ENCODE data around the gene SF3A2. TPM values are rescaled to one million over a fixed set of nuclear protein-coding genes. Genes with fewer than 3 reads are reported as not detected.
A peak's percentile ranks its signal among the peaks of the same experiment; 100 is the strongest.

SF3A2 gene
- total and polyA plus RNA-seq, 2 experiments from 2014 or later, result 21.2 to 75.3 TPM

DNA sequence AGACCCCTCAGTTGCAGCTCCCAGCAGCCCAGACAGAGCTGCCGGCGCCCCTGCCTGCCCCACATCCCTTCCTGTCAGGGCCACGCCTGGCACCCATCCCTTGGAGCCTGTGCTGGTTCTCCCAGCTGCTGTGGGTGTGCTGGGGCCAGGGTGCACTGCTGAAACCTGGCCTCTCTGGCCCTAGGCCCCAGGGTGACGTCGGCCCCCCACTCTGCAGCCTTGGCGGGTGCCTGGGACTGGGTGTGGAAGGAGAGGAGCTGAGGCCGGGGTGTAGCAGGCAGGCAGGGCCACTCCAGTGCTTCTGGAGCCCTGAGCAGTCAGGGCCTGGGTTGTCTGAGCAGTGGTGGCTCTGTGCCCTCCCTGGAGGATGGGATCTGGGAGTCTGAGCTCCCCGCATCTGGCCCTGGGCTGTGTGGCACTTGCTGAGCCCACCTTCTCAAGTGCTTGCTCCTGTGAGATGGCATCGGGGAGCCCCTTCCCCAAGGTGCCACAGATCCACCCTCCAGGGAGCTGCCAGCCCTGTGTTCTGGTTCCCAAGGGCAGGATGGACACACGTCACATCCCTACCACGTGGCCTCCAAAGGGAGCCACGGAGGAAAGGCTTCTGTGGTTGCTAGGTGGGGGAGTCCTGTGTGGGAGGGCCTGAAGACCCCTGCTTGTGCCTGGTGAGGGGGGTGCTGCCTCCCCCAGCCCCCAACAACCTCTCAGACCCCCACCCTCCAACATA is 5.7 kb upstream of the SF3A2 start:
- Histone ChIP-seq H3K9me3 (ENCODE audit: low read depth) (no peaks in the 10 kb centered on the region), H3K27ac (no peak overlapping the region)

DNA sequence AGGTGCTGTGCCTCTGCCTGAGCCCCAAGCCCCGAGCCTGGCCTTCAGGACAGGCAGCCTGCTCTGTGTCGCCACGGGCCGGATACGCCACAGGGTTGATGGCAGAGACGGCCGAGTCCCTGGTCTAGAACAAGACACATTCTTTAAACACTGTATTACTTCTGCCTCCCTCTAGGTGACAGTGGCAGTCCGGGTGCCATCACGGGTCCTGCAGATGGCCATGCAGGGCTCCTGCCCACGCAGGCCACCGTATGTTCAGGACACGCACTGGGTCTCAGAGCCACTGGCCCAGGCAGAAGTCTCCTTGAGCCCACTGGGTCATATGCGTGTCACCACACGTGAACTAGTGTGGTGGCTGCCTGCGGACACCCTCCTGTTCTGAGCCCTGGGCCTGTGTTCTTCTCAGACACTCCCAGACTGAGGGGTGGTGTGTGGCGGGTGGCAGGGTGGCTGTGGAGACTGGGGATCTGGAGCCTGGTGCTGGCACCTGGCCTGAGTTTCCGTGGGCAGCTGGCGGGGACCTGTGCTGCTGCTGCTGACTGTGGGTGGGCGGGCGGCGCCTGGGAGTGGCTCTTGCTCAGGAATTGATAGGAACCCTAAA is 4.9 kb upstream of the SF3A2 start:
- Histone ChIP-seq H3K36me3 (replicated peaks; ENCODE audit: insufficient read depth, low read depth) (no peaks in the 10 kb centered on the region), H3K27me3 (no peaks in the 10 kb centered on the region), H3K4me3 (no peak overlapping the region), H3K27ac (no peak overlapping the region), H3K9me2 (replicated peaks; ENCODE audit: insufficient read depth) (no peaks in the 10 kb centered on the region), H3K4me1 (ENCODE audit: insufficient read depth) (peaks cover 10% of the 10 kb centered on the region), H3K9me3 (ENCODE audit: low read depth) (no peaks in the 10 kb centered on the region), H4K20me1 (ENCODE audit: insufficient read depth, poor library complexity, severe bottlenecking) (no peaks in the 10 kb centered on the region), H3K79me2 (peaks cover 41% of the 10 kb centered on the region), H2AFZ (no peak overlapping the region), H3K4me2 (no peak overlapping the region)
- no peak for DNase-seq (ENCODE audit: low spot score)
- WGBS (ENCODE audit: low lambda C conversion rate, missing lambda C conversion rate), result 87% methylated on average over 21 of the region's 21 CpGs
- no peak for TF ChIP-seq EZH2phosphoT487 (IDR thresholded peaks at IDR 0.05; ENCODE audit: low read depth, severe bottlenecking, unreplicated experiment)
- TF ChIP-seq, protein P1, sequence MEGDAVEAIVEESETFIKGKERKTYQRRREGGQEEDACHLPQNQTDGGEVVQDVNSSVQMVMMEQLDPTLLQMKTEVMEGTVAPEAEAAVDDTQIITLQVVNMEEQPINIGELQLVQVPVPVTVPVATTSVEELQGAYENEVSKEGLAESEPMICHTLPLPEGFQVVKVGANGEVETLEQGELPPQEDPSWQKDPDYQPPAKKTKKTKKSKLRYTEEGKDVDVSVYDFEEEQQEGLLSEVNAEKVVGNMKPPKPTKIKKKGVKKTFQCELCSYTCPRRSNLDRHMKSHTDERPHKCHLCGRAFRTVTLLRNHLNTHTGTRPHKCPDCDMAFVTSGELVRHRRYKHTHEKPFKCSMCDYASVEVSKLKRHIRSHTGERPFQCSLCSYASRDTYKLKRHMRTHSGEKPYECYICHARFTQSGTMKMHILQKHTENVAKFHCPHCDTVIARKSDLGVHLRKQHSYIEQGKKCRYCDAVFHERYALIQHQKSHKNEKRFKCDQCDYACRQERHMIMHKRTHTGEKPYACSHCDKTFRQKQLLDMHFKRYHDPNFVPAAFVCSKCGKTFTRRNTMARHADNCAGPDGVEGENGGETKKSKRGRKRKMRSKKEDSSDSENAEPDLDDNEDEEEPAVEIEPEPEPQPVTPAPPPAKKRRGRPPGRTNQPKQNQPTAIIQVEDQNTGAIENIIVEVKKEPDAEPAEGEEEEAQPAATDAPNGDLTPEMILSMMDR (IDR thresholded peaks at IDR 0.05; ENCODE audit: poor library complexity), result no peak
- no peak for TF ChIP-seq EZH2 (IDR thresholded peaks at IDR 0.05; ENCODE audit: borderline replicate concordance)

More for the DNA sequence above, 5.7 kb upstream of the SF3A2 start:
- DNase-seq (ENCODE audit: low spot score), result no peak
- H3K27me3 ChIP-seq, result no peaks in the 10 kb centered on the region
- no peak overlapping the region for H3K4me2 ChIP-seq
- TF ChIP-seq EZH2 (IDR thresholded peaks at IDR 0.05; ENCODE audit: borderline replicate concordance) (no peak), EZH2phosphoT487 (IDR thresholded peaks at IDR 0.05; ENCODE audit: low read depth, severe bottlenecking, unreplicated experiment) (no peak)
- TF ChIP-seq, protein P1 (IDR thresholded peaks at IDR 0.05; ENCODE audit: poor library complexity), result no peak
- no peak overlapping the region for H3K4me3 ChIP-seq
- no peaks in the 10 kb centered on the region for H4K20me1 ChIP-seq (ENCODE audit: insufficient read depth, poor library complexity, severe bottlenecking)
- peaks cover 10% of the 10 kb centered on the region for H3K4me1 ChIP-seq (ENCODE audit: insufficient read depth)
- no peaks in the 10 kb centered on the region for H3K9me2 ChIP-seq (replicated peaks; ENCODE audit: insufficient read depth)
- 94% methylated on average over 10 of the region's 12 CpGs for WGBS (ENCODE audit: low lambda C conversion rate, missing lambda C conversion rate)
- H3K36me3 ChIP-seq (replicated peaks; ENCODE audit: insufficient read depth, low read depth), result no peaks in the 10 kb centered on the region
- no peak overlapping the region for H2AFZ ChIP-seq
- peaks cover 41% of the 10 kb centered on the region for H3K79me2 ChIP-seq

DNA sequence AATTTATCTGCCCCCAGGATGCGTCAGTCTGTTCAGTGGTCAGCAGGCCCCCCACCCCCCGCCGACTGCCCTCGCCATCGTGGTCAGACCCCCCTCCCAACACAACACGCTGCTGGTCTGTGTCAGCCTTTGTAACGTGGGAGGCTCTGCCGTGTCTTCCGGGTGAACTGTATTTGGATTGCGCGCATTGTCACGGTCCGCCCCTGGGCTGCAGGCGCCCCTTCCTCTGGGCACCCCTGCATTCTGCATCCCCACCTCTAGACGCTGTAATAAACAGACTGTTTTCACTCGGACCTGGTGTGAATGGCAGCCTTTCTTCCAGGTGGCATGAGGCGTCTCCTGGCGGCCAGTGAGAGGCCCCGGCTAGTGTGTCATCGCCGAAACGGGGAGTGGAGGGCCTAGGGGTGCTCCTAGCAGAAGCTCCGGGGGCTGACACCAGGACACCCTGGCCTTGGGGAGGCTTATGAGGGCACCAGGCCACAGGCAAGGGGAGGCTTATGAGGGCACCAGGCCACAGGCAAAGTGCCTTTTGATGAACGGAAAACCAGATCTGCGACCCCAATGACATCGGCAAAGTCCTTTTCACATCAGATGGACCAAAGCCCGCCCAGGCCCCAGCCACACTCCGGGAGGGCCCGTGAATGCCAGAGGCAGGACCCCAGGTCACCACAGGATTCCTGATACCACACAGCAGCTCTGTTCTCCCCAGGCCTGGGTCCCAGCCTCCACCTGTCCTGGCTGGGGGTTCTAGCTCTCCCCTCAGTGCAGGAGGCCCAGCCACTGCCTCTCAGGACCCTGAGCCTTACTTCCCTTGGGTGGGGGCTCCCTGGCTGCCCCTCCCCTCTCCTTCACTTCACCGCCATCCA is 4.1 kb upstream of the SF3A2 start:
- TF ChIP-seq EZH2phosphoT487 (IDR thresholded peaks at IDR 0.05; ENCODE audit: low read depth, severe bottlenecking, unreplicated experiment), result no peak
- TF ChIP-seq, protein P1 (IDR thresholded peaks at IDR 0.05; ENCODE audit: poor library complexity), result no peak
- no peak for TF ChIP-seq EZH2 (IDR thresholded peaks at IDR 0.05; ENCODE audit: borderline replicate concordance)
- Histone ChIP-seq H3K9me2 (replicated peaks; ENCODE audit: insufficient read depth) (no peaks in the 10 kb centered on the region), H3K4me1 (ENCODE audit: insufficient read depth) (peaks cover 15% of the 10 kb centered on the region), H3K79me2 (peaks cover 47% of the 10 kb centered on the region), H4K20me1 (ENCODE audit: insufficient read depth, poor library complexity, severe bottlenecking) (peaks cover 3% of the 10 kb centered on the region), H2AFZ (no peak overlapping the region), H3K4me3 (no peak overlapping the region), H3K36me3 (replicated peaks; ENCODE audit: insufficient read depth, low read depth) (no peaks in the 10 kb centered on the region), H3K4me2 (no peak overlapping the region), H3K27ac (peak overlapping the region; percentile 8), H3K9me3 (ENCODE audit: low read depth) (no peaks in the 10 kb centered on the region), H3K27me3 (no peaks in the 10 kb centered on the region)
- no peak for DNase-seq (ENCODE audit: low spot score)
- WGBS (ENCODE audit: low lambda C conversion rate, missing lambda C conversion rate), result 89% methylated on average over 27 of the region's 30 CpGs

Data from hepatocyte (in vitro differentiated cells).